Activated CD8-positive, alpha-beta T cell treated with anti-CD3 and anti-CD28 coated beads for 36 hours (primary cell): Measurements from ENCODE around the gene PTCD1. TPM values are rescaled to one million over a fixed set of nuclear protein-coding genes. Genes with fewer than 3 reads are reported as not detected.
"Not testable (repeated sequence)": the region's sequence is repeated elsewhere in the genome, so short reads cannot be mapped to it uniquely, and the experiment has no call there.

ENCODE experiments used
- ATAC-seq: fragments of 200-7000 bp; cut with Tn5 transposase; one replicate; pipeline ENCODE4 v1.10.0; 2021; ENCODE audit warnings: mild to moderate bottlenecking, moderate library complexity
- CTCF ChIA-PET: fragments of 350-600 bp; sonication (Branson Sonifier 250); formaldehyde crosslinking; loops from one replicate; lab custom pipeline; 2021; ENCODE audit warnings: antibody characterized with exemption; lab: Charles Lee
- POLR2A ChIA-PET: fragments of 350-600 bp; sonication (Branson Sonifier 250); formaldehyde crosslinking; loops from one replicate; lab custom pipeline; 2021; ENCODE audit warnings: antibody characterized with exemption; lab: Charles Lee
- DNase-seq: peaks from one replicate; pipeline ENCODE4 v3.0.0-alpha.2; 2020
- H3K27ac Mint-ChIP-seq: one replicate; pipeline ENCODE4 v1.8.0; 2021; ENCODE audit warnings: mild to moderate bottlenecking, mixed read lengths
- H3K27me3 Mint-ChIP-seq: one replicate; pipeline ENCODE4 v1.8.0; 2021; ENCODE audit warnings: mixed read lengths
- H3K36me3 Mint-ChIP-seq: one replicate; pipeline ENCODE4 v1.8.0; 2021; ENCODE audit warnings: low read depth, mixed read lengths
- H3K4me1 Mint-ChIP-seq: one replicate; pipeline ENCODE4 v1.8.0; 2021; ENCODE audit warnings: low read depth, mixed read lengths
- H3K4me3 Mint-ChIP-seq: one replicate; pipeline ENCODE4 v1.8.0; 2021; ENCODE audit warnings: mild to moderate bottlenecking, moderate library complexity, mixed read lengths
- H3K9me3 Mint-ChIP-seq: one replicate; pipeline ENCODE4 v1.8.0; 2021; ENCODE audit warnings: mixed read lengths
- intact Hi-C: fragments of 100-400 bp; cut with micrococcal nuclease; formaldehyde crosslinking; loops from one replicate; pipeline ENCODE4 v1.10.0; 2022
- total RNA-seq, 2 experiments: library from RNA; stranded (reverse); gene quantifications; one replicate each; pipeline ENCODE4 v1.2.3, GENCODE V29; 2021
- TF ChIP-seq, protein P1 (sequence below): fragments of 200-600 bp; IDR thresholded peaks from one replicate; pipeline ENCODE4 v1.8.0; 2022; ENCODE audit warnings: antibody characterized with exemption, mild to moderate bottlenecking

Gene PTCD1
- total RNA-seq, 2 experiments from 2014 or later, result 7.2 to 8.2 TPM

DNA sequence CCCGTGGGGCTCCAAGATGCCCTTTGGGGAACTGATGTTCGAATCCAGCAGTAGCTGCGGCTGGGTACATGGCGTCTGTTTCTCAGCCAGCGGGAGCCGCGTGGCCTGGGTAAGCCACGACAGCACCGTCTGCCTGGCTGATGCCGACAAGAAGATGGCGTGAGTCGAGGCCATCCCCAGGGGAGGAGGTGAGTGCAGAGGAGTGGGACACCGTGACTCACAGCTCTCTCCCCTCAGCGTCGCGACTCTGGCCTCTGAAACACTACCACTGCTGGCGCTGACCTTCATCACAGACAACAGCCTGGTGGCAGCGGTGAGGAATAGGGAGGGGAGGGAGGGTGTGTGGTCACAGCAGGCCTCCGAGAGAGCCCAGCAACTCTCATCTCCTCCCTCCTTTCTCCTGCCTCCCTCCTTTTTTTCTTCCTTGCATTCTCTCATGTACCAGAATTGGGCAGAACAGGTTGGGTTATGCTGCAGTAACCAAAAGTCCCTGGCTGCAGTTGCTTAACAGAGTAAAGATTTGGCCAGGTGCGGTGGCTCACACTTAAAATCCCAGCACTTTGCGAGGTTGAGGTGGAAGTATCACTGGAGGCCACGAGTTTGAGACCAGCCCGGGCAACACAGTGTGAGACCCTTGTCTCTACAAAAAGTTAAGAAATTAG is 47.5 kb downstream of the PTCD1 start:
- Mint-ChIP-seq H3K27me3 (no peaks in the 10 kb centered on the region), H3K27ac (no peak overlapping the region), H3K4me1 (peaks cover 23% of the 10 kb centered on the region), H3K9me3 (no peaks in the 10 kb centered on the region), H3K36me3 (peaks cover 56% of the 10 kb centered on the region), H3K4me3 (no peak overlapping the region)
- ChIA-PET POLR2A (interaction anchor here (1.1 to 3.6 kb wide), 5 partner anchors 9 to 16 kb away, joined by 3 to 15 read pairs (median 8); partner anchors contain the start of gene PDAP1), CTCF (interaction anchor here (1.4 to 2.3 kb wide), 2 partner anchors 17 to 26 kb away, joined by 6 to 9 read pairs; partner anchors contain the start of genes BUD31 and PDAP1)
- DNase-seq (no peak), ATAC-seq (no peak)
- TF ChIP-seq, protein P1, sequence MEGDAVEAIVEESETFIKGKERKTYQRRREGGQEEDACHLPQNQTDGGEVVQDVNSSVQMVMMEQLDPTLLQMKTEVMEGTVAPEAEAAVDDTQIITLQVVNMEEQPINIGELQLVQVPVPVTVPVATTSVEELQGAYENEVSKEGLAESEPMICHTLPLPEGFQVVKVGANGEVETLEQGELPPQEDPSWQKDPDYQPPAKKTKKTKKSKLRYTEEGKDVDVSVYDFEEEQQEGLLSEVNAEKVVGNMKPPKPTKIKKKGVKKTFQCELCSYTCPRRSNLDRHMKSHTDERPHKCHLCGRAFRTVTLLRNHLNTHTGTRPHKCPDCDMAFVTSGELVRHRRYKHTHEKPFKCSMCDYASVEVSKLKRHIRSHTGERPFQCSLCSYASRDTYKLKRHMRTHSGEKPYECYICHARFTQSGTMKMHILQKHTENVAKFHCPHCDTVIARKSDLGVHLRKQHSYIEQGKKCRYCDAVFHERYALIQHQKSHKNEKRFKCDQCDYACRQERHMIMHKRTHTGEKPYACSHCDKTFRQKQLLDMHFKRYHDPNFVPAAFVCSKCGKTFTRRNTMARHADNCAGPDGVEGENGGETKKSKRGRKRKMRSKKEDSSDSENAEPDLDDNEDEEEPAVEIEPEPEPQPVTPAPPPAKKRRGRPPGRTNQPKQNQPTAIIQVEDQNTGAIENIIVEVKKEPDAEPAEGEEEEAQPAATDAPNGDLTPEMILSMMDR, result no peak
- intact Hi-C loops, result no loop called here

GRCh38 chr7:99389772-99390171 is 48.8 kb downstream of the PTCD1 start:
- TF ChIP-seq, protein P1, result no peak
- POLR2A ChIA-PET, result interaction anchor here (1.2 to 4.8 kb wide), 4 partner anchors 10 to 18 kb away, joined by 3 to 17 read pairs (median 12); partner anchors contain the start of gene PDAP1
- no peak overlapping the region for H3K27ac Mint-ChIP-seq
- CTCF ChIA-PET, result interaction anchor here (1.4 kb wide), 1 partner anchor 18 kb away, joined by 6 read pairs; the partner anchor contains the start of genes BUD31 and PDAP1
- H3K4me3 Mint-ChIP-seq, result no peak overlapping the region
- peaks cover 28% of the 10 kb centered on the region for H3K4me1 Mint-ChIP-seq
- intact Hi-C loops, result no loop called here
- H3K9me3 Mint-ChIP-seq, result no peaks in the 10 kb centered on the region
- H3K27me3 Mint-ChIP-seq, result no peaks in the 10 kb centered on the region
- DNase-seq (no peak), ATAC-seq (no peak)
- peaks cover 51% of the 10 kb centered on the region for H3K36me3 Mint-ChIP-seq

- no peak overlapping the region for H3K27ac Mint-ChIP-seq
- ChIA-PET POLR2A (interaction anchor here (0.7 to 4.8 kb wide), 5 partner anchors 12 to 382 kb away, joined by 3 to 17 read pairs (median 4); partner anchors contain the start of gene PDAP1), CTCF (interaction anchor here (0.8 to 1.9 kb wide), 3 partner anchors 9 to 23 kb away, joined by 4 to 5 read pairs (median 5); no protein-coding TSS in a partner anchor)
- intact Hi-C loops, result no loop called here
- no peak for DNase-seq
- H3K36me3 Mint-ChIP-seq, result peaks cover 48% of the 10 kb centered on the region
- no peaks in the 10 kb centered on the region for H3K27me3 Mint-ChIP-seq
- H3K4me3 Mint-ChIP-seq, result no peak overlapping the region
- H3K4me1 Mint-ChIP-seq, result peaks cover 35% of the 10 kb centered on the region
- no peaks in the 10 kb centered on the region for H3K9me3 Mint-ChIP-seq
- no peak for ATAC-seq
- TF ChIP-seq, protein P1, result no peak
These were observed 50.7 kb downstream of the PTCD1 start for GRCh38 chr7:99387912-99388311.

GRCh38 chr7:99387239-99387635 is 51.4 kb downstream of the PTCD1 start:
- peak overlapping the region; percentile 75 for H3K27ac Mint-ChIP-seq
- CTCF ChIA-PET, result interaction anchor here (0.8 to 1.9 kb wide), 5 partner anchors 9 to 62 kb away, joined by 4 to 7 read pairs (median 5); partner anchors contain the start of gene ARPC1A

More at GRCh38 chr7:99387239-99387635, 51.4 kb downstream of the PTCD1 start:
- H3K9me3 Mint-ChIP-seq, ATAC-seq, DNase-seq, H3K4me3 Mint-ChIP-seq, H3K27me3 Mint-ChIP-seq, intact Hi-C loops: not testable (repeated sequence)
- Mint-ChIP-seq H3K4me1 (peaks cover 32% of the 10 kb centered on the region), H3K36me3 (peaks cover 48% of the 10 kb centered on the region)
- POLR2A ChIA-PET, result interaction anchor here (0.8 to 4.8 kb wide), 5 partner anchors 11 to 22 kb away, joined by 3 to 17 read pairs (median 4); partner anchors contain the start of genes BUD31 and PDAP1
- TF ChIP-seq, protein P1, result peak; percentile 26
